HPDE6-E6E7 (cell line): ENCODE measurements around the gene APOB.

ENCODE experiments used
- DNase-seq: peaks from one replicate; pipeline ENCODE4 v3.0.0; 2011; ENCODE audit warnings: missing footprints; ENCODE audit errors: extremely low spot score

The APOB gene

GRCh38 chr2:21017748-21018276 is 26.1 kb downstream of the APOB start:
- no peak for DNase-seq

DNA sequence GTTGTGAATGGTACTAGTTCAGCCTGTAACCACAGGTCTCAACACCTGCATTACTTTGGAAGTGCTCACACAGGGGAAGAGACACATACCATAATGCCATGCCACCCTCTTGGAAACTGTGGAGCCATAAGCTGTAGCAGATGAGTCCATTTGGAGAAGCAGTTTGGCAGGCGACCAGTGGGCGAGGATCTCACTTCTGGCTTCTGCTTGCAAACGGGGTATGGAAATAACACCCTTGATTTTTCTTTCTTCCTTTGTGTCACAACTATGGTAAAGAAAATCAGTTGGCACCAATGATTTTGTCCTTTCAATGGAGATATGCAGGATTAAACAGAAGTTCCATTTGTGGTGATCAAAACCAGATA is 28.6 kb downstream of the APOB start:
- no peak for DNase-seq

GRCh38 chr2:21014364-21015280 is 29.3 kb downstream of the APOB start:
- DNase-seq: no peak

GRCh38 chr2:21013043-21013816 is 30.6 kb downstream of the APOB start:
- DNase-seq: no peak

- DNase-seq: no peak
Observed at GRCh38 chr2:21012557-21012937, 31.3 kb downstream of the APOB start.

DNA sequence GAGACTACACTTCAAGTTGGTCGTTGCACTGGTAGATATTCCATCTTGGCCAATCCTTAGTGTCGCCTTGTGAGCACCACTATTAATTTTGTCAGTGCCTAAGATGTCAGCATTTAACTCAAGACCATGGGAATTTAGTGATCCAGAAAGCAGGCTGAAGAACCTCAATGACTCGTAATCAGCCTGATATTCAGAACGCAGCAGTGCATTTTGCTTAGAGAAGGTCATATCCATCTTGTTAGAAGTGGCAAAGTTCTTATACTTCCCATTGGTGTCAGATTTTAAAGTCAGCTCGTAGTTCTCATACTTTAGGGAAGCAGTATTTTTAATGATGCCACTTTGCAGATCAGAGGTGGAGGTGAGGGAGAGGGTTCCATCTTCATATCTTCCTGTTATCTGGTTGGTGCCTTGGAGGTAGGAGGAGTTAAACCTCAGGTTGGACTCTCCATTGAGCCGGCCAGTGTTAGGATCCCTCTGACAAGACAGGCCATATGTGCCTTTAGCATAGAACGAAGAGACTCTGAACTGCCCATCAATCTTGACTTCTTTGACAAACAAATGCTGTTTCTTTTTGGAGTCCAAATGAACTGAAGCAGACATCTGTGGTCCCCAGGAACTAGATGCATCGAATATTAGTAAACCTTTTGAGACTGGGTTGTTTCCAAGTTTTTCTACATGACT is 31.9 kb downstream of the APOB start:
- DNase-seq: no peak

DNA sequence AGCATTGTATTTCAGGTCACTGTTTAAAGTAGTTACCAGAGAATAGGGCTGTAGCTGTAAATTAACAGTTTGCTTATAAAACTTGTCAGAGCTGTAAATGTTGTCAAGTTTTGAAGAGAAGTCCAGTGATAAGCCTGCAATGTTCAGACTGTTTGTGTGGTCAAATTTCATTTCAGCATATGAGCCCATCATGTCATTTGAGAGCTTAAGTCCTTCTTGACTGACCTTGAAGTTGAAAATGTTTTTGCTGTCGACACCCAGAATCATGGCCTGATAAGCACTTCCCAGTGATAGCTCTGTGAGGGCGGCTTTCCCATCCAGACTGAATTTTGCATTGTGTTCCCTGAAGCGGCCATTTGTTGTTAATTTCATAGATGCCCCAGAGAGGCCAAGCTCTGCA is 32.4 kb downstream of the APOB start:
- DNase-seq: no peak

DNA sequence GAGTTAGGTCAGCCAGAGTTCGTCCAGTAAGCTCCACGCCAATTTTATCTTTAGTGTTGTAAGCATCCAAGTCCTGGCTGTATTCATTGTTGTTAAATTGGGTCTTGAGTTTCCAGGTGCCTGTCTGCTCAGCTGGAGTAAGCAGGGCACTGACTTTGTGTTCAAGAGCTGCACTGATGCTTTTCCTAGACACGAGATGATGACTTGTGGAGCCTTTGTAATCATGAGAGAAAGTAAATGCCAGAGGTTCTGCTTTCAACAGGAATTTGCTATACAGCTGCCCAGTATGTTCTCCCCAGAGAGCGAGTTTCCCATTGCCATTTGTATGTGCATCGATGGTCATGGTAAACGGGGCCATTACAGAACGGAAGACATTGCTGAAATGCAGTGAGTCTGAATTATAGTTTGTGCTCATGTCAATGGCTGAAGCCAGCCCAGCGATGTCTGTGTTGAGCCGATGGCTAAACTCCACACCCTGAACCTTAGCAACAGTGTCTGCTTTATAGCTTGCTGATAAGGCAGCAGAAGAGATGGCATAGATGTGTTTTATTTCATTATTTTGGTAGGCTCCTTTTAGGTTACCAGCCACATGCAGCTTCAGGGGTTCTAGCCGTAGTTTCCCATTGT is 32.9 kb downstream of the APOB start:
- DNase-seq: no peak

GRCh38 chr2:21009662-21010225 is 34.1 kb downstream of the APOB start:
- DNase-seq: no peak

DNA sequence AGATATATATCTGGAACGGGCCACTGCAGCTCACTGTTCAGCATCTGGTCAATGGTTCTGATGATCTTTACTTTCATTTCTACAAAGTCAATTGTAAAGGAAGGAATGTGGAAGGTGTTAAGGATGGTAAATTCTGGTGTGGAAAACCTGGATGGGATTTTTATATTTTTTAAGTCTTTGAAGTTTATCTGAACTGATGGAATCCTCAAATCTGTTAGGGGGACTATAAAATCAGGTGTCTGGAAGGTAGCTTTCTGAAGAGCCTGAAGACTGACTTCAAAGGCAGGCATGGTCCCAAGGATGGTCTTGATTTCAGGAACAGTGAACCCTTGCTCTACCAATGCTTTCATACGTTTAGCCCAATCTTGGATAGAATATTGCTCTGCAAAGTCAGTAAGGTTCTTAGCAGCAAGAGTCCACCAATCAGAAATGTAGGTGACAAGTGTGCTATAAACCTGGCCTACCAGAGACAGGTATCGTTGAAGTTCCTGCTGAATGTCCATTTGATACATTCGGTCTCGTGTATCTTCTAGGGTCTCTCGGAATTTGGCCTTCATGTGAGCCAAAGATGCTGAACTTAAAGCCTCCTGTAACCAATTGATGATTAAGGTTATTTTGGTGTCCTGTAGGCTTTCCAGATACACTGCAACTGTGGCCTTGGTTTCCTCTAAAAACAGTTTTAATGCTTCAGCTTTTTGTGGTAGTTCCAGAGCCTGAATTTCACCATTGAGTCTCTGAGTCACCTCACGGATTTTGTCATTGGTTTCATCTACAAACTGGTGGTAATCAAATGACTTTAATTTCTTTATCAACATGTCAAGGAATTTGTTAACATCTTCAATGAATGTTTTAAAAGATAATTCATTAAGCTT is 34.8 kb downstream of the APOB start:
- DNase-seq: no peak

GRCh38 chr2:21008014-21008789 is 35.7 kb downstream of the APOB start:
- no peak for DNase-seq

DNA sequence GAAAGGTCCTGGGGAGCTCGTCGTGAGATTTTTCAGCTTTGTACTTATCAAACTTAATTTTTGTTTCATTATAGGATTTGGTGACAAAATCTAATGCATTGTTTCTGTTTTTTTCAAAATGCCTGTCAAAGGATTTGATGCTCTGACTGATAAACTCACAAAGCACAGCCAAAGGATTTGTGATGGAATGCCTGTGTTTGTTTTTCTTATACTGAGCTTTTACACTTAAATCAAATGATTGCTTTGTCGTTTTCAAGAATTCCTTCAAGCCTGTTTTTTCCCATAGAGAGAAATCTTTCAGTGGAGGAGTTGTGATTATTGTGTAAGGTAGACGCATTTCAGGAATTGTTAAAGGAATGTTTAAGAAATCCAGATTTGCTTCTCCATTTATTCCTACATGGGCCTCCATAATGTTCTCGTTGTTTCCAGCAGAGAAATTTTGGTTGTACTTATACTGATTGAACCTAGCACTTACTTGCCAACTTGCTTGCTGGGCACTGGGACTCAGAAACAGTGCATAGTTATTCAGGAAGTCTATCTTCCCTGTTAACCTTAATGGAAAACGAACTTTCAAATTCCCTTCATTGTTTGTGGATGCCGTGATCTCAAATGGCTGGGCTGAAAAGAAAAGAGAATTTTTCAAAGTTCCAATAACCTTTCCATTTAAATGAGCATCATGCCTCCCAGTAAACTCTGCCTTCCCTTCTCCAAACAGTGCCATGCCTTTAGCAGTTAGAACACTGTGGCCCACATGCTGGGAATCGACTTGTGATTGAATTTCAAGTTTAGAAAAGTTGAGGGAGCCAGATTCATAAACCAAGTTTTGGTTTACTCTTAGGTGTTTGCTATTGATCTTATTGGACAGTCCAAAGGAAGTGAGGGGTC is 36.5 kb downstream of the APOB start:
- no peak for DNase-seq

DNA sequence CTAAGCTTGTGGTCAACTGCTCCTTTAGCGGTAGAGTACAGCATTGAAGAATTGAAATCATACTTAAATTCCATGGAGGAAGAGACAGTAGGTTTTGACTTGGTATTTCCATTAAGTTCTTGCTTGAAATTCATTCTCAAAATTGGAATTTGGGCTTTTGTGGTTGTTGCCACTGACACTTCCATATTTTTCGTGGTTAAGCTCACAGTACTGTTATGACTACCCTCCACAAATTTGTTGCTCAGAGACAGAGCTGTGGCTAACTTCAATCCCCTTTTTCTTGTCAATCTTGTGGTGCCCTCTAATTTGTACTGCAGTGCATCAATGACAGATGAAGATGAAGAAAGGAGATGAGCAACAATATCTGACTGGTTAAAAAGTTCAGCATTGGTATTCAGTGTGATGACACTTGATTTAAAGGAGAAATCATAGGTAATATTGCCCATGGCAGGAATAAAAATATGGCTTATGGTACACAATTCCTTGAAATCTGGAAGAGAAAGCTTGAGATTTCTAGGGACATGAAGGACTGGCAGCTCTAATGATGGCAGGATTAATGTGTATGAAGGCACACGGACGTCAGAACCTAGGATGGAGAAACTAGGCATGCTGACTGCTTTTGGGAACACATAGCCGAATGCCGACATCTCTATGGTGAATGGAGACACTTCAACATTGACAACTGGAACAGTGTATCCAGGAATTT is 37.3 kb downstream of the APOB start:
- DNase-seq: no peak

- no peak for DNase-seq
Observed at GRCh38 chr2:21005700-21006422, 38.0 kb downstream of the APOB start.

DNA sequence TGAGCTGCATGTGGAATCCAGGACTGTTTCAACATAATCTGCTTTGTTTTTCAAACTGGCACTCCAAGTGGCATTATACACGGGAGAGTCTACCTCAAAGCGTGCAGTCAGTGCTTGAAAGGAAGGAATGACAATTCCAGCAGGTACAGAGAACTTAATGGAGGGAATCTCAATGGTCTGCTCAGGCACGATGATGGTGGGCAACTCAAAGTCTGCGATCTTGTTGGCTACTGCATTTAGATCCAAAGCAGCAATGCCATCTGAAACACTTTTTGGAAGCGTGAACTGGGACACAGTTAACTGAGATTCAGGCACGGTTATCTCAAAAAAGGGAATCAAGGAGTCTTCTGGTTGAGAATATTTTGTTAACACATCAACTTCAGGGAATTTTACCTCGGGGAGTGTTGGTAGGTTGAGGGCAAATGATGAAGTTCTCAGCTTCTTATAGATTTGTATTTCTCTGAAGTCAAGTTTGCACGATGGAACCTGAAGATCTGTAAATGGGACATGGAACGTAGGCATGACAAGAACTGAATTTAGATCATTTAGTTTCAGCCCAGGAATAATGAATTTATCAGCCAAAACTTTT is 38.7 kb downstream of the APOB start:
- DNase-seq: no peak

DNA sequence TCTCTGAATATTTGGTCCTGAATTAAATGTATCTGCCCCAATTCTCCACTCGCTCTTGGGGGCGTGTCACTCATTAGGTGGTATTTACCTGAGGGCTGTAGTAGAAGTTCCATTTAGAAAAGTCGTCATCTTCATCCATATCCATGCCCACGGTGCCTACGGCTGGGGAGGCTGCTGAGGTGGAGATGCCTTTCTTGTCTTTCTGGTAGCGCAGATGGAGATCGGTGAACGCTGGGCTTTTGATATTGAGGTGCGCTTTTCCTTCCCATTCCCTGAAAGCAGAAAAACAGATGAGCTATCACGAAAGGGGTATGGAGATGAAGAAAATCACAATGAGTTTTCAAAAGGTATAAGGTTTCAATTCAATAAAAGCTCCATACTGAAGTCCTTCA is 39.7 kb downstream of the APOB start:
- DNase-seq: no peak
